ENCODE results near the gene TLE6.
A peak's percentile ranks its signal among the peaks of the same experiment; 100 is the strongest.
"Not testable (repeated sequence)": the region's sequence is repeated elsewhere in the genome, so short reads cannot be mapped to it uniquely, and the experiment has no call there.

TLE6 gene

DNA sequence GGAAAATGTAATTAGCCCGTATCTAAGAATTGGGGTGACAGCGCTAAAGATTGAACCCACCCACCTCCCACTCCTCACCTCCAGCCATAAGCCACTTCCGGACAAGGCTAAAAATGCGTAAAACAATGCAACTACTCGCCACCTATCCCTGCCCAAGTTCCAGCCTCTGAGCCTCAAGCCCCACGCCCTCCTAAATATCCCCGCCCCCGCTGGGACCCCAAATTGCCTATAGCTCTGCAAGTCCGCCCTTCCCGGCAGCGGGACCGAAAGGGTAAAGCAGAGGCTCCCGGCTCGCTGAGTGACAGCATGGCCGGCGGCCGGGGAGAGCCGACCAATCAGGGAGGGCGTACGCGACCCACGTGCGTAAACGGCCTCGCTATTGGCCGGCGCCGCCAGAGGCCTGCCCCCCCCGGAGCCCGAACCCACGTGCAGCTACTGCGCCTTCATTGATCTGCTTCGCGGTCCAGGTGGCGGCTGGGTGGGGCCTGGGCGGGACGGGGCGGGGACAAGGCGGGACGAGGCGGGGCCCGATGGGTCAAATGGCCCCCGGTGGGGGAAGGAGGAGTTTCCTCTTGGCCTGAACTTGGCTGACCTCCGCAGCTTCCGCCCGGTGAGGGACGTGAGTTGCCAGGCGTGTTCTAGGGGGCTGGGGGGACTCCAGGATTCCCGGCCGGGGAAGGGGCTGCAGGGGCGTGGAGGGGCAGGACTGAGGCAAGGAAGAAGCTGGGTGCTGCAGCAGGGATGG lies at the start of gene TLE6:
Gene TLE6, plus strand, starts transcription at position 564 of the 745 bp plus-strand sequence. CDS start 670 bp downstream, outside the sequence.
- DNase-seq = peak; percentile 95

DNA sequence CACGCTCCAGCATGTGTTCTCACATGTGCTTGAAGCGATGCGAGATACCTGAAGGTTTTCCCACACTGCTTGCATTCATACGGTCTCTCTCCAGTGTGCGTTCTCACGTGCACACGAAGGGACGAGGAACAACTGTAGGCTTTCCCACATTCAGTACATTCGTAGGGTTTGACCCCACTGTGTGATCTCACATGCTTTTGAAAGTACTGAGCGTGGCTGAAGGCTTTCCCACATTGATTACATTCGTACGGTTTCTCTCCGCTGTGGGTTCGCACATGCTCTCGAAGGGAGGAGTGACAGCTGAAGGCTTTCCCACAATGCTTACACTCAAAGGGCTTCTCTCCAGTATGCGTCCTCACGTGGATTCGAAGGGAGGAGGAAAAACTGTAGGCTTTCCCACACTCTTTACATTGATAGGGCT lies 43.9 kb upstream of the TLE6 start:
- DNase-seq = no peak

DNA sequence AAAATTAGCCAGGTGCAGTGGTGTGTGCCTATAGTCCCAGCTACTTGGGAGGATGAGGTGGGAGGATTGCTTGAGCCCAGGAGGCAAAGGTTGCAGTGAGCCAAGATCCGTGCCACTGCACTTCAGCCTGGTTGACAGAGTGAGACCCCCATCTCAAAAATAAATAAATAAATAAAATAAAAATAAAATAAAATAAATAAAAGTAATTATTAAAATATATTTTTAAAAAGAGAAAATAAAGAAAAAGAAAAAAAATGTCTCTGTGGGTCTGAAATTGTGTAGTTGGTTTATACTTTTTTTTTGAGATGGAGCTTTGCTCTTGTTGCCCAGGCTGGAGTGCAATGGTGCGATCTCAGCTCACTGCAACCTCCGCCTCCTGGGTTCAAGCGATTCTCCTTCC lies 41.5 kb upstream of the TLE6 start:
- not testable (repeated sequence) for DNase-seq

DNA sequence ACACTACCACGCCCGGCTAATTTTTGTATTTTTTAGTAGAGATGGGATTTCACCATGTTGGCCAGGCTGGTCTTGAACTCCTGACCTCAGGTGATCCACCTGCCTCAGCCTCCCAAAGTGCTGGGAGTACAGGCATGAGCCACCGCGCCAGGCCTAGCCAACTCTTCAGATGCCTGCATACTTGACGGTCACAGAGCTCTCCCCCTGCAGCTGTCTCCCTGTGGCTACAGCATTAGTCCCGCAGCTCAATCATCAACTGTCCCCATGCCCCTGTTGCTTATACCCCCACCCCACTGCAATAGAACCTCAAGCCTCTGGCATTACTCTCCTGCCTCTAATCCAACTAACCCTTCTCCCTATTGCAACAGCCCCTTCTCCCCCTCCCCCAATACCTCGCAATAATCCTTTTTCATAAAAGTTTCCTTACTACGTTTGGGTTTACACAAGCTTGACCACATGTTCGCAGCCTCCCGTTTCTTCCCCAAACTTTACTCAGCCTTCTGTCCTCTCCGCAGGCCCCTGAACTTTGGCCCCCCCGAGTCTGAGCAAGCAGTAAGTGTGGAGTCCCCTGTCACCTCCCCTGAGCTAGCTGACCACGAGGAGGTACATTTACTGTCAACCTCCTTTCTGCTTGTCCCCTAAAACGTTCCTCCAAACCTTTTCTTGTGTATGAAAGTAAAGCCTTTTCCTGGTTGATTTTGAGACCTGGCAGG lies 34.3 kb upstream of the TLE6 start:
- no peak for DNase-seq

DNA sequence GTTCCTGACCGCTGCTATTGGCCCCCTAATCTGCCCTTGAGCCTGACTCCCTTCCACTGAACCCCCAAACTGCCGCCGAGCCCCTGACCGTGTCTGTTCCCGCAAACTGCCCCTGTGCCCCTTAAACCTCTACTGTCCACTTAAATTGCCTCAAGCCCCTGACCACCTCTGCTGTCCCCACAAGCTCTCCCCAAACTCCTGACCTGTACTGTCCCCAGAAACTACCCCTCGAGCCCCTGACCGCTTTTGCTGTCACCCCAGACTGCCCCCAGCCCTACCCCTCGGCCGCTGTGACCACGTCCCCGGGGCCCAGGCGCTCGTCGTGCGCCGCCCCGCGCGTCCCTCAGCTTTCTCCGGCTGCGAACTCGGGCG lies 33.0 kb upstream of the TLE6 start:
- no peak for DNase-seq

DNA sequence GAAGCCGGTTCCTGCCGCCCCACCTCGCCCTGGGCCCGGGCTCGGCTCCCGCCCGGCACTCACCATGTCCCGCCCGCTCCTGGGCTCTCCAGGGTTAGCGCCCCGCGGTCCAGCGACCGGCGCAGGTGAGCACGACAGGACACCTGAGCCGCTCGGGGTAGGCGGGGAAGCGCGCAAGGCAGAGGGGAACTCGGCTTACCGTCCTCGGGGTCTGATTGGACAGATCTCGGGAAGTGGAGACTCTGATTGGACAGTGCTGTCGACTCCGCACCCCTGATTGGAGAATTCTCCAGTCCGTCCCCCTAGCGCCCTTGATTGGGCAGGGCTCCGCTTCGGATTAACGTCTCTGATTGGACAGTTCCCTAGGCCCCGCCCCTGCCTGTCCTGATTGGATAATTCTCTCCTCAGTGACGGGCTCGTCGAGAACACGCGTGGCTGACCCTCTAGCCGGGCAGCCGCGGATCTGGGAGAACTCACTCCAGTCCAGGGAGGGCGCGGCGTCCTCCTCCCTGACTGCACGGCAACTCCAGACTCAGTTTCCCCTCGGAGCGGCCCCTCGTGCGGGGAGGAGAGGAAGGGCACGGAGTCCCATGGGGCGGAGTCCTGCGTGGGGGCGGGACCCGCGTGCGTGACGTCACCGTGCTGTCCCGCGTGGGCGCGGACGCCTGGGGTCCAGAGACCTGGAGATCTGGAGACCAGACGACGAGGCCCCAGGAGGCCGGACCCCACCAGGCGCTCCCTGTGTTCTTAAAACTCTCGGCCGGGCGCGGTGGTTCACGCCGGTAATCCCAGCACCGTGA lies 32.4 kb upstream of the TLE6 start, which contains the start of gene ZNF77:
Gene ZNF77, minus strand, starts transcription at position 197 of the 800 bp plus-strand sequence. Its CDS starts 131 bp downstream, at position 66.
- peak; percentile 99 for DNase-seq

DNA sequence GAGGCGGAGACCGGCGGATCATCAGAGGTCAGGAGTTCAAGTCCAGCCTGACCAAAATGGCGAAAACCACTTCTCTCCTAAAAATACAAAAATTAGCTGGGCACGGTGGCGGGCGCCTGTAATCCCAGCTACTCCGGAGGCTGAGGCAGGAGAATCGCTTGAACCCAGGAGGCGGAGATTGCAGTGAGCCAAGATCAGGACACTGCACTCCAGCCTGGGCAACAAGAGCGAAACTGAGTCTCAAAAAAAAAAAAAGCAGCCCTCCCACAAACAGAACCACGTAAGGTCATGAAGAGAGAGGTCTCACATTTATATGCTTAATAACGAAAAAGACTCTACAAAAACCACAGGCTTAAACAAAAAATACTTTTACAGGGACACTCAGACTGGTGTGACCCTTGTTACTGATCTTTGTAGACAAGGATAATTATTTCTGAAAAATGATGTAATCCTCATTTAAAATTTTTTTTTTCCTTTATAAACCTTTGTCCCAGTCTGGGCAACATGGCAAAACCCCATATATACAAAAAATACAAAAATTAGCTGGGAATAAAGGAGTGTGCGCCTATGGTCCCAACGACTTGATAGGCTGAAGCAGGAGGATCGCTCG lies 31.7 kb upstream of the TLE6 start:
- DNase-seq = no peak

DNA sequence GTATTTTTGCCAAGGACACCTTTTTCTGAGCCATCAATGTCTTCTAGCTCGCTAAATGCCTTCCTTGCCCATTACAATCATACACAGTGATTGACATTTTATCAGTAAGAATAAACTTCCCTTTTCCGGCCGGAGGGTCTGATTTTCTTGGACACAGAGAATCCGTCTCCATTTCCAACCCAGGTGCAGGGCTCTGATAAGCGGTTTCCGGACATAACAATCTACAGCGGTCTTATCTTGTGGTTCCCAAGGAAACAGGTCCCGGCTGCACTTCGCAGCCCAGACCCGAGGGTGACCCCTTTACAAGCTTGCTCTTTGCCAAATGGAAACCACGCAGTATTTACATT lies 27.5 kb upstream of the TLE6 start:
- peak; percentile 97 for DNase-seq

DNA sequence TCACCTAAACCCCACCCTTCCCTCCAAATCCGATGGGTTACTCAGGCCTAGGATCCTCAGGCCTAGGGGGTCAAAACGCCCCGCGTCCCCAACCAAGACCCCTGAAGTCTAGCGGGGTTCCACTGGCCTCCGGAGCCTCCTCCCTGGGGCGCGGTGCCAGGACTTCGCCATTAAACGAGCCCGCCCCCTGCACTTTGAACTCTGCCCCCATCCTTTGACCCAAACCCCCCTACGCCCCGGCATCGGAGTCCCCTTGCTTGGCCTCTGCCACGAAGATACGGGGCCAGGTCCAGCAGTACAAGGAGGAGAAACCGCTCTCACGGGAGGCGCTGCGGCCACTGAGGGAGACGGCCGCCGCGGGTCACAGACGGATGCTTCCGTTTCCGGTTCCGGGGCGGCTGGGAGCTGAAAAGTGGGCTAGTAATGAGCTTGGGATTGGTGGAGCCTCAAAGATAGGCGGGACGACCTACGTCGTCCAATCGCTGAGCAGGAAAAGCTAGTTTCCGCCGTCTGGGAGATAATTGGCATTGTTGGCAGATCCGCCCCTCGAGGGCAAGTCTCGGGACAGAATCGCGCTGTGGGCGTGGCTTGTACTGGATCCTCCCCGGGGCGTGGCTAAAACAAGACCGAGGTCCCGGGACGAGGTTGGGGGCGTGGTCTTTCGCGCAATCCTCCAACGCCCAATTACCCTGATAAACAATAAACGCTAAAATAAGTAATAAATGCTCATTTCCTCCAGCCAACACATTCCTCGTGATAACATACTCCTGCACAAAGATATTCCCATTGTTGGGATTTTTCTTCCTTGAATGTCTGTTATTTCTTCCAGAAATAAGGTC lies 26.9 kb upstream of the TLE6 start:
- DNase-seq = peak; percentile 99

DNA sequence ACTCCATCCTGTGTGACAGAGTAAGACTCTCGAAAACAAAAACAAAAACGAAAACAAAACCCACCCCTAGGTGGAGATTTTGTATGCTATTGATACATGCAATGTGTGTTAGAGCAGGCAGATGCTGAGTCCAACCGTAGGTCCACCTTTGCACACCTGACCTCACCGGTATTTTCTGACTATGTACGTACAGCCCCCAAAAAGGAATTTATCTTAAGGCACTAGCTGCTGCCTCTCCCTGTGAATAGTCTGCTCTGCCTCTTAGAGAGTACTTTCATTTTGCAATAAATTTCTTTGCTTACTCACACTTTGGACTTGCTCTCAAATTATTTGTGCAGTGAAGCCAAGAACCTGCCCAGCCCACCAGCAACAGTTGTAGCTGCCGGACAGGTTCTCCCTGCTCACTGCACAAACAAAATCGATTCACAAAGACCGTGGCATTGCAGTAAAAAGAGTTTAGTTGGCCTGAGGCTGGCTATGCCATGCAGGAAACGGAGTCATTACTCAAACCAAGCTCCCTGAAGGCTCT lies 24.3 kb upstream of the TLE6 start:
- DNase-seq = no peak

DNA sequence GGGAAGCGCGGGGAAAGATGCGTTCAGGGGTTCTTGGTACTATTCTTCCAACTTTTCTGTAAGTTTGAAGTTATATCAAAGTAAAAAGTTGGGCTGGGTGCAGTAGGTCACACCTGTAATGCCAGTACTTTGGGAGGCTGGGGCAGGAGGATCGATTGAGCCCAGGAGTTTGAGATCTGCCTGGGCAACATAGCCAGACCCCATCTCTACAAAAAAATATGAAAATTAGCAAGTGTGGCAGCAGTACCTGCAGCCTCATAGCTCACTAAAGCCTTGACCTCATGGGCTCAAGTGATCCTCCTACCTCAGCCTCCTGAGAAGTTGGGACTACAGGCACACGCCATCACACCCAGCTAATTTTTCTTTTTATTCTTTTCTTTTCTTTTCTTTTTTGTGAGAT lies 20.2 kb upstream of the TLE6 start:
- no peak for DNase-seq

DNA sequence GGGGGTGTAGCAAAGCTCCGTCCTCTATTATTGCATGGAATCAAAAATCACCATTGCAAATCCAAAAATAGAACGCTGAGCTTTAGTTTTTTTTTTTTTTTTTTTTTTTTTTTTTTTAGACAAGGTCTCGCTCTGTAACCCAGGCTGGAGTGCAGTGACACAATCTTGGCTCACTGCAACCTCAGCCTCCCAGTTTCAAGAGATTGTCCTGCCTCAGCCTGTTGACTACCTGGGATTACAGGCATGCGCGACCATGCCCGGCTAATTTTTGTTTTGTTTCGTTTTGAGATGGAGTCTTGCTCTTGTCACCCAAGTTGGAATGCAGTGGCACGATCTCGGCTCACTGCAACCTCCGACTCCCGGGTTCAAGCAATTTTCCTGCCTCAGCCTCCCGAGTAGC lies 17.2 kb upstream of the TLE6 start:
- DNase-seq = no peak

DNA sequence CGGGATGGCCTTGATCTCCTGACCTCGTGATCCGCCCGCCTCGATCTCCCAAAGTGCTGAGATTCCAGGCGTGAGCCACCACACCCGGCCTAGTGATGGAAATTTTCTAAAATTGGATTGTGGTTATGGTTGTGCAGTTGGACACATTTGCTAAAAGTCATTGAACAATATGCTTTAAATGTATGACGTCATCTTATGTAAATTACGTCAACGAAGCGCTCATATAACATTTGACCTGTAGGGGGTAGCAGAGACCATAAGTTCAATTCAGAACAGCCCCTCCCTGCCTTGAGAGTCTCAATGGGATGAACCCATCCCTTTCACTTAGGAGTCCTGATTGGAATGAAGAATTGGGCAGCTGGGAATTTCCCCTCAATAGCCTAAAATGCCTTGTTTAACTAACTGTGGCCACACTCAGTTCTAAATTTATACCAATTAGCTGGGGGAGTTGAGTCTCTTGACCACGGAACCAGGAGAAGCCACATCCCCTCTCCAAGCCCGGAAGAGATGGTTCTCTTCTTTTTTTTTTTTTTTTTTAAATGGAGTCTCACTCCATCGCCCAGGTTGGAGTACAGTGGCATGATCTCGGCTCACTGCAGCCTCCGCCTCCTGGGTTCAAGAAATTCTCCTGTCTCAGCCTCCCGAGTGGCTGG lies 15.2 kb upstream of the TLE6 start:
- peak; percentile 88 for DNase-seq

DNA sequence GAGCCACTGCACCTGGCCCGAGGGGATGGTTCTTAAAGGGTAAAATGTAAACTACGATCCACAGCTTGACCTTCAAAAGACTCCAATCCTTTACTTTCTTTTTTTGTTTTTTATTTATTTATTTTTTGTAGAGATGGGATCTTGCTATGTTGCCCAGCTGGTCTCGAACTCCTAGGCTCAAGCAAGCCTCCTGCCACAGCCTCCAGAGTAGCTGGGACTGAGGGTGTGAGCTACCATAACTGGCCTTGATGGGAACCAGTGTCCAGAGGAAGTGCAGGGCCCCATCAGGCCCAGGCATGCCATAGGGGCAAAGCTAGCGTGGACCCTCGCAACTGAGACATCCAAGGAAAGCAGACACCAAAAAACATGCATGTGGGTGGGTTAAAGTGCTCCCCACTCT lies 14.2 kb upstream of the TLE6 start:
- DNase-seq = no peak

DNA sequence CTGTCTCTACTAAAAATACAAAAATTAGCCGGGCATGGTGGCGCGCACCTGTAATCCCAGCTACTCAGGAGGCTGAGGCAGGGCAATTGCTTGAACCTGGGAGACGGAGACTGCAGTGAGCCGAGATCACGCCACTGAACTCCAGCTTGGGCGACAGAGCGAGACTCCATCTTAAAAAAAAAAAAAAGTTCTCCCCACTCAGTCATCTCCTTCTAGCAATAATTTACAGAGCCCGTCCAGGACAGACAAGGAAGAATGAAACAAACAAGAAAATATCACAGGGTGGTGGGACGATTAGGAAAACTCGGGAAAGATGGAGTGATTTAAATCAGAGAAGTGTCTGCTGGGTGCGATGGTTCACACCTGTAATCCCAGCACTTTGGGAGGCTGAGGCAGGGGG lies 13.7 kb upstream of the TLE6 start:
- not testable (repeated sequence) for DNase-seq

DNA sequence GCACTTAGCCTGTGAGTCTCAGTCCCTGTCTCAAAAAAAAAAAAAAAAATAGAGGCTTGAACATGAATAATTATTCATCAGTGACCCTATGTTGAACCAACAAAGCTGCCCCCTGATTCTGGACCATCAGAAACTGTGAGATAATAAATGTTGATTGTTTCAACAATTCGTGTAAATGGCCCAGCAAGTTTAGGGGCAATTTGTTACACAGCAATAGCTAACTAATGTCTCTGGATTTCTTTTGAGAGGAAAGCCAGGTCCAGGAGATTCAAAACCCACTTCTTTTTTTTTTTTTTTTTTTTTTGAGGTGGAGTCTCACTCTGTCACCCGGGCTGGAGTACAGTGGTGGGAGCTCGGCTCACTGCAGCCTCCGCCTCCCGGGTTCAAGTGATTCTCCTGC lies 12.5 kb upstream of the TLE6 start:
- no peak for DNase-seq

DNA sequence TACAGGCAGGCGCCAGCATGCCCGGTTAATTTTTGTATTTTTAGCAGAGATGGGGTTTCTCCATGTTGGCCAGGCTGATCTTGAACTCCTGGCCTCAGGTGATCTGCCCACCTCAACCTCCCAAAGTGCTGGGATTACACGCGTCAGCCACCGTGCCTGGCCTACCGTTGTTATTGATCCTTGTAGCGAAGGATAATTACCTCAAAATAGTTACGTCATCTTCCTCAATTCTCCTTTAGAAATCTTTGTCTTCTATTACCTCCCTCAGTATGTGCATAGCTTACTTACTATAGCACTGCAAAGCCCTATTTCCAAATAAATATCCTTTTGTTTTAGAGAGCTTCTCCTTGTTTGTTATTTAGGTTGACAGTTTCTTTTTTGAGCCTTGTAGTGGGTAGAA lies 9.4 kb upstream of the TLE6 start:
- no peak for DNase-seq

DNA sequence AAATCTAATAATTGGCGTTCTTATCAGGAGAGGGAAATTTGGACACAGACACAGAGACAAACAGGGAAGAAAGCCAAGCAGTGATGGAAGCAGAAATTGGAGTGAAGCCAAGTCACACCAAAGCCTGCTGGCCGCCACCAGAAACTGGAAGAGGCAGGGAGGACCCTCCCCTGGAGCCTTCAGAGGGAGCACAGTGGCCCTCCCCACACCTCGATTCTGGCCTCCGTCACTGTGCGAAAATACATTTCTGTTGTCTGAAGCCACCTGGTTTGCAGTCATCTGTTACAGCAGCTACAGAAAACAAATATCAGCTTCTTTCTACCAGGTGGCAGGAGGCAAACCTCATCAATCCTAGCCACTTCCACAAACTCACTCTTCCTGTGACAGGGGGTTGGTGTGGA lies 8.3 kb upstream of the TLE6 start:
- DNase-seq = no peak

DNA sequence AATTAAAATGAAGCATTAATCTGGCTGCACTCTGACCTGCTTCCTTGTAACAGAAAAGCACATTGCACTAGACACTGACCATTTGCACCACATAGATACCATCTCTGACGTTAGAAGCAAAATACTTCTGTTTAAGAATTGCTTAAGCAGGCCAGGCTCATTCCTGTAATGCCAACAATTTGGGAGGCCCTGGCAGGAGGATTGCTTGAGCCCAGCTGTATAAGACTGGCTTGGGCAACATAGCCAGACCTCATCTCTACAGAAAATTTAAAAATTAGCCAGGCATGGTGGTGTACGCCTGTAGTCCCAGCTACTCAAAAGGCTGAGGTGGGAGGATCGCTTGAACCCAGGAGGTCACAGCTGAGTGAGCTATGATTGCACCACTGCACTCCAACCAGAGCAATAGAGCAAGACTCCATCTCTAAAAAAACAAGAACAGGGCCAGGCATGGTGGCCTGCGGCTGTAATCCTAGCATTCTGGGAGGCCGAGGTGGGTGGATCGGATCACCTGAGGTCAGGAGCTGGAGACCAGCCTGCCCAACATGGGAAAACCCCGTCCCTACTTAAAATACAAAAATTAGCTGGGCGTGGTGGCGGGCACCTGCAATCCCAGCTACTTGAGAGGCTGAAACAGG lies 7.0 kb upstream of the TLE6 start:
- peak; percentile 33 for DNase-seq

DNA sequence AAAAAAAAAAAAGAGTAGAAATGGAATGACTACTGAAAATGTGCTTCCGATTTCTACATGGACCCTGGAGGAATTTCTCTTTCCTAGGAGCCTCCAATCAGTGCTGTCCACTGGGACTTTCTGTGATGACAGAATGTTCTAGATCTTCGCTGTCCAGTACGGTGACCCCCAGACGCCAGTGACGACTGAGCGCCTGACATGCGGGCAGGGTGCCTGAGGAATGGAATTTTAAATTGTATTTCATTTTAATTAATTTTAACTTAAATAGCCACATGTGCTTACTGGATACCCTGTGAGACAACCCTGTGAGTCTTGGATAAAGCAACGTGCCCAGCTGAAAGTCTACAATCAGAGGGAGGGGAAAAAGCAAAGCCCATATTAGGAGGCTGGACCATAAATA lies 4.1 kb upstream of the TLE6 start:
- DNase-seq = no peak

Data from hematopoietic multipotent progenitor cell treated with erythropoietin and hydrocortisone succinate and interleukin-3 and kit ligand, for 6 days (in vitro differentiated cells).